ENCODE data around the gene FNDC10. TPM values are rescaled to one million over a fixed set of nuclear protein-coding genes. Genes with fewer than 3 reads are reported as not detected.
"Not testable (repeated sequence)": the region's sequence is repeated elsewhere in the genome, so short reads cannot be mapped to it uniquely, and the experiment has no call there.

FNDC10 gene
- total RNA-seq: 0.46 and 0.60 TPM in 2 replicates

- Mint-ChIP-seq H3K27ac (no peak within 1 kb of the TSS), H3K36me3 (ENCODE audit: low read depth) (no peaks in the 10 kb centered on the region), H3K4me1 (peaks cover 25% of the 10 kb centered on the region), H3K9me3 (no peaks in the 10 kb centered on the region), H3K4me3 (peak within 1 kb of the TSS; percentile 78), H3K27me3 (peaks cover 6% of the 10 kb centered on the region)
- ATAC-seq (ENCODE audit: low read depth) (peak; percentile 29), DNase-seq (no peak)
- intact Hi-C loops (cut with micrococcal nuclease): no loop called here
- ChIA-PET CTCF (no interaction called here), POLR2A (no interaction called here)
- TF ChIP-seq CTCF (IDR thresholded peaks at IDR 0.05): no peak
Observed at GRCh38 chr1:1599935-1600860, at the start of gene FNDC10. FNDC10 (minus strand) TSS chr1:1600135; CDS start chr1:1600015, 120 bp downstream.

- ATAC-seq (ENCODE audit: low read depth); H3K9me3 Mint-ChIP-seq: not testable (repeated sequence)
Observed at GRCh38 chr1:1648265-1648664, 48.3 kb upstream of the FNDC10 start.

GRCh38 chr1:1647567-1648241 is 47.8 kb upstream of the FNDC10 start:
- H3K4me1 Mint-ChIP-seq; ATAC-seq (ENCODE audit: low read depth); H3K27me3 Mint-ChIP-seq; CTCF ChIA-PET; H3K4me3 Mint-ChIP-seq; H3K27ac Mint-ChIP-seq; POLR2A ChIA-PET; H3K9me3 Mint-ChIP-seq; intact Hi-C loops (cut with micrococcal nuclease); DNase-seq: not testable (repeated sequence)
- H3K36me3 Mint-ChIP-seq (ENCODE audit: low read depth): peaks cover 52% of the 10 kb centered on the region

More at GRCh38 chr1:1648265-1648664, 48.3 kb upstream of the FNDC10 start:
- CTCF ChIA-PET; POLR2A ChIA-PET; DNase-seq; H3K27me3 Mint-ChIP-seq; H3K4me1 Mint-ChIP-seq; H3K27ac Mint-ChIP-seq; H3K4me3 Mint-ChIP-seq; intact Hi-C loops (cut with micrococcal nuclease): not testable (repeated sequence)
- peaks cover 53% of the 10 kb centered on the region for H3K36me3 Mint-ChIP-seq (ENCODE audit: low read depth)

- DNase-seq; H3K27ac Mint-ChIP-seq; intact Hi-C loops (cut with micrococcal nuclease); H3K4me3 Mint-ChIP-seq; H3K4me1 Mint-ChIP-seq; H3K9me3 Mint-ChIP-seq; H3K27me3 Mint-ChIP-seq; POLR2A ChIA-PET; ATAC-seq (ENCODE audit: low read depth): not testable (repeated sequence)
- CTCF ChIA-PET: interaction anchor here (1.1 kb wide), 1 partner anchor 259 kb away, joined by 5 read pairs; no protein-coding TSS in a partner anchor
- H3K36me3 Mint-ChIP-seq (ENCODE audit: low read depth): peaks cover 40% of the 10 kb centered on the region
Observed at GRCh38 chr1:1646326-1646725, 46.4 kb upstream of the FNDC10 start.

GRCh38 chr1:1640711-1641461 is 41.0 kb upstream of the FNDC10 start:
- H3K27me3 Mint-ChIP-seq; CTCF ChIA-PET; H3K4me1 Mint-ChIP-seq; POLR2A ChIA-PET; DNase-seq; ATAC-seq (ENCODE audit: low read depth); H3K9me3 Mint-ChIP-seq; intact Hi-C loops (cut with micrococcal nuclease); H3K27ac Mint-ChIP-seq; H3K4me3 Mint-ChIP-seq: not testable (repeated sequence)
- peaks cover 28% of the 10 kb centered on the region for H3K36me3 Mint-ChIP-seq (ENCODE audit: low read depth)

- POLR2A ChIA-PET; H3K9me3 Mint-ChIP-seq; ATAC-seq (ENCODE audit: low read depth); H3K4me1 Mint-ChIP-seq; H3K27ac Mint-ChIP-seq; intact Hi-C loops (cut with micrococcal nuclease); DNase-seq; H3K27me3 Mint-ChIP-seq; H3K4me3 Mint-ChIP-seq; CTCF ChIA-PET: not testable (repeated sequence)
- peaks cover 25% of the 10 kb centered on the region for H3K36me3 Mint-ChIP-seq (ENCODE audit: low read depth)
Observed at GRCh38 chr1:1640081-1640480, 40.1 kb upstream of the FNDC10 start.

GRCh38 chr1:1639368-1639767 is 39.4 kb upstream of the FNDC10 start:
- DNase-seq; H3K4me1 Mint-ChIP-seq; CTCF ChIA-PET; H3K27me3 Mint-ChIP-seq; intact Hi-C loops (cut with micrococcal nuclease); ATAC-seq (ENCODE audit: low read depth); H3K9me3 Mint-ChIP-seq; H3K4me3 Mint-ChIP-seq; H3K27ac Mint-ChIP-seq: not testable (repeated sequence)
- H3K36me3 Mint-ChIP-seq (ENCODE audit: low read depth): peaks cover 25% of the 10 kb centered on the region
- POLR2A ChIA-PET: interaction anchor here (0.7 kb wide), 1 partner anchor 466 kb away, joined by 6 read pairs; no protein-coding TSS in a partner anchor

GRCh38 chr1:1638528-1638927 is 38.6 kb upstream of the FNDC10 start:
- intact Hi-C loops (cut with micrococcal nuclease); CTCF ChIA-PET: not testable (repeated sequence)

GRCh38 chr1:1637479-1637875 is 37.5 kb upstream of the FNDC10 start:
- intact Hi-C loops (cut with micrococcal nuclease): not testable (repeated sequence)

More at GRCh38 chr1:1638528-1638927, 38.6 kb upstream of the FNDC10 start:
- not testable (repeated sequence) for H3K4me3 Mint-ChIP-seq; H3K27ac Mint-ChIP-seq; ATAC-seq (ENCODE audit: low read depth); H3K27me3 Mint-ChIP-seq; H3K9me3 Mint-ChIP-seq; H3K4me1 Mint-ChIP-seq; DNase-seq
- POLR2A ChIA-PET: interaction anchor here (0.7 kb wide), 1 partner anchor 467 kb away, joined by 6 read pairs; no protein-coding TSS in a partner anchor
- H3K36me3 Mint-ChIP-seq (ENCODE audit: low read depth): peaks cover 25% of the 10 kb centered on the region

GRCh38 chr1:1636621-1637478 is 36.9 kb upstream of the FNDC10 start:
- H3K9me3 Mint-ChIP-seq; POLR2A ChIA-PET; DNase-seq; H3K4me1 Mint-ChIP-seq; H3K4me3 Mint-ChIP-seq; intact Hi-C loops (cut with micrococcal nuclease); CTCF ChIA-PET; H3K27me3 Mint-ChIP-seq; H3K27ac Mint-ChIP-seq; ATAC-seq (ENCODE audit: low read depth): not testable (repeated sequence)
- peaks cover 23% of the 10 kb centered on the region for H3K36me3 Mint-ChIP-seq (ENCODE audit: low read depth)

More at GRCh38 chr1:1637479-1637875, 37.5 kb upstream of the FNDC10 start:
- H3K27me3 Mint-ChIP-seq; POLR2A ChIA-PET; H3K9me3 Mint-ChIP-seq; H3K4me3 Mint-ChIP-seq; DNase-seq; ATAC-seq (ENCODE audit: low read depth); H3K4me1 Mint-ChIP-seq; H3K27ac Mint-ChIP-seq; CTCF ChIA-PET: not testable (repeated sequence)
- H3K36me3 Mint-ChIP-seq (ENCODE audit: low read depth): peaks cover 23% of the 10 kb centered on the region
